ENCODE results near the gene WASF2.
"Not testable (repeated sequence)": the region's sequence is repeated elsewhere in the genome, so short reads cannot be mapped to it uniquely, and the experiment has no call there.

WASF2 gene

DNA sequence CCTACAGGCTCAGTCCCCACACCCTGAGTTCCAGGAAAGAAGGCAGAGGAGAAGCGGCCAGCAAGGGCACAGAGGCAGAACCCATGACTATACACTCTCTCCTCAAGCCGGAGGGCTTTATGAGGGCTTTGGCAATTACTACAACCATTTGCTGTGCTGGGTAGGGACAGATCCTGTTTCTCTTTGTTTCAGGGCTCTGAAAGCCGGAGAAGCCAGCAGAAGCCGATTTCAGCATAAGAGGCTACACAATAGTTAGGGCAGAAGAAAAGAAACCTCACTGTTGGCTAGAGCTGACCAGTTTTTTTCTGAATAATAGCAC lies 83.6 kb downstream of the WASF2 start:
- H4K20me1 ChIP-seq (ENCODE audit: insufficient read depth, low read length) = no peaks in the 10 kb centered on the region
- peaks cover 60% of the 10 kb centered on the region for H3K36me3 ChIP-seq (ENCODE audit: insufficient read depth, low read length)
- no peak overlapping the region; the same call in 1 of the 2 replicates for H3K9ac ChIP-seq (ENCODE audit: low read length)
- no peaks in the 10 kb centered on the region for H3K9me2 ChIP-seq (ENCODE audit: low read depth, low read length)
- no peaks in the 10 kb centered on the region for H3K79me2 ChIP-seq (ENCODE audit: insufficient read depth, low read length)
- no peaks in the 10 kb centered on the region for H3K27me3 ChIP-seq (ENCODE audit: insufficient read depth, low read length)
- no peak overlapping the region for H3K4me2 ChIP-seq (ENCODE audit: low read length)
- no peak for TF ChIP-seq EZH2 (IDR thresholded peaks at IDR 0.05; ENCODE audit: borderline replicate concordance, low read length)
- TF ChIP-seq, protein P1, sequence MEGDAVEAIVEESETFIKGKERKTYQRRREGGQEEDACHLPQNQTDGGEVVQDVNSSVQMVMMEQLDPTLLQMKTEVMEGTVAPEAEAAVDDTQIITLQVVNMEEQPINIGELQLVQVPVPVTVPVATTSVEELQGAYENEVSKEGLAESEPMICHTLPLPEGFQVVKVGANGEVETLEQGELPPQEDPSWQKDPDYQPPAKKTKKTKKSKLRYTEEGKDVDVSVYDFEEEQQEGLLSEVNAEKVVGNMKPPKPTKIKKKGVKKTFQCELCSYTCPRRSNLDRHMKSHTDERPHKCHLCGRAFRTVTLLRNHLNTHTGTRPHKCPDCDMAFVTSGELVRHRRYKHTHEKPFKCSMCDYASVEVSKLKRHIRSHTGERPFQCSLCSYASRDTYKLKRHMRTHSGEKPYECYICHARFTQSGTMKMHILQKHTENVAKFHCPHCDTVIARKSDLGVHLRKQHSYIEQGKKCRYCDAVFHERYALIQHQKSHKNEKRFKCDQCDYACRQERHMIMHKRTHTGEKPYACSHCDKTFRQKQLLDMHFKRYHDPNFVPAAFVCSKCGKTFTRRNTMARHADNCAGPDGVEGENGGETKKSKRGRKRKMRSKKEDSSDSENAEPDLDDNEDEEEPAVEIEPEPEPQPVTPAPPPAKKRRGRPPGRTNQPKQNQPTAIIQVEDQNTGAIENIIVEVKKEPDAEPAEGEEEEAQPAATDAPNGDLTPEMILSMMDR (IDR thresholded peaks at IDR 0.05; ENCODE audit: low read length) = no peak
- peaks cover 62% of the 10 kb centered on the region for H3K4me1 ChIP-seq (ENCODE audit: insufficient read depth, low read length, severe bottlenecking)
- no peaks in the 10 kb centered on the region for H3K9me3 ChIP-seq (ENCODE audit: low read length)
- H3K4me3 ChIP-seq (ENCODE audit: low read depth, low read length, poor library complexity, severe bottlenecking) = no peak overlapping the region
- no peak overlapping the region for H2AFZ ChIP-seq (ENCODE audit: low read length)
- no peaks in the 10 kb centered on the region; the same call in 1 of the 2 replicates for H3F3A ChIP-seq (ENCODE audit: insufficient read depth, low read length)
- peak overlapping the region; percentile 94 for H3K27ac ChIP-seq (ENCODE audit: low read depth, low read length, poor library complexity, severe bottlenecking)

DNA sequence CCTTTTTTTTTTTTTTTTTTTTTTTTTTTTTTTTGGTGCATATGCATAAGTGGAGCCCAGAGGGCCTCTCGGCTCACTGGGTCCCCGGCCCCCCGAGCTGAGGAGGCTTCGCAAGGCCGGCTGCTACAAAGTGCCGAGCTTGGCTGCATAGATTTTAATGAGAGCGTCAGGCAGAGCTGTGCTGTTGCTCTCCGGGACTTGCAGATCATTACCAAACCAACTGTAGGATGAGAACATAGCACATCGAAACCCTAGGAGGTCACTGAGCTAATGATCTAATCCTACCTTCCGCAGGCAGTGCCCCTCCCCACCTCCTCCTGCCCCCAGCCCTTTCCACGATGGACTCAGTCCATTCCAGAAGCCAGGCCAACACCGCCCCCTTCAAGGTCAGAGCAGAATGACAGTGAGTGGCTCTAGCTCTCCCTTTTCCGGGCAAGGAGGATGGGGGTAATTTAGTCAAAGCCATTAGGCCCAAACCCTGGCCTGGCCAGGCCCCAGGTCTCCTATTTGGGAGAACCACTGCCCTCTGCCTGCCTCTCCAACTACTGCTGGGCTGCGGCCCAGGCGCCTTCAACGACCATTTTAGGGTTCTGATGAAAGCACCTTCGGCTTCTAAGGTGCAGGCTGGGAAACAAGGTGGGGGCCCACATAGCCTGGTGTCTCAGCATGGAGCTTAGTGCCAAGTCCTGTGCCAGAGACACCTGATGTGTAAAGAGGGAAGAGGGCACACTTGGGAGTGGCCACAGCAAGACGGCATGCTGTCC lies 84.2 kb downstream of the WASF2 start:
- H3K79me2 ChIP-seq (ENCODE audit: insufficient read depth, low read length); H3K4me2 ChIP-seq (ENCODE audit: low read length); H4K20me1 ChIP-seq (ENCODE audit: insufficient read depth, low read length); H3K9me3 ChIP-seq (ENCODE audit: low read length); H3K9ac ChIP-seq (ENCODE audit: low read length); H3K9me2 ChIP-seq (ENCODE audit: low read depth, low read length); H3K4me3 ChIP-seq (ENCODE audit: low read depth, low read length, poor library complexity, severe bottlenecking); H3F3A ChIP-seq (ENCODE audit: insufficient read depth, low read length); H2AFZ ChIP-seq (ENCODE audit: low read length); H3K27me3 ChIP-seq (ENCODE audit: insufficient read depth, low read length): not testable (repeated sequence)
- Histone ChIP-seq H3K4me1 (ENCODE audit: insufficient read depth, low read length, severe bottlenecking) (peaks cover 62% of the 10 kb centered on the region), H3K27ac (ENCODE audit: low read depth, low read length, poor library complexity, severe bottlenecking) (peak overlapping the region; percentile 94), H3K36me3 (ENCODE audit: insufficient read depth, low read length) (peaks cover 55% of the 10 kb centered on the region)

DNA sequence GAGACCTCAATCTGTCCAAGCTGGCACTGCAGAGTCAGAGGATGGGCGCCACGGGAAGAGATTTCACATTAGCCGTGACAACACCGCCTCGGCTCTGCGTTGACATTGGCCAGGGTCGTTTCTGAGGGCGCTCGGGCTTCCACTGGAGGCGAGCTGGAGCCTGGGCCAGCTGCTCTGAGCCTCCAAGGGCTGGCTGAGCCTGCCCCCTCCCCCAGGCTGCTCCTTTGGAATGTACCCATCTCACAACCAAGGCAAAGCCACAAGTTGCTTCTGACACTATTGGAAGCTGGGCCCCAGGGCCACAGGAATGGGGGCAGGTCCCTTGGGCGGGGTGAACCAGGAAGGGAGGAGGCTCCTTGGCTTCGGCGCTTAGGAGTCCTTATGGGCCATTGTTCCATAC lies 84.9 kb downstream of the WASF2 start:
- H3K27me3 ChIP-seq (ENCODE audit: insufficient read depth, low read length) = no peaks in the 10 kb centered on the region
- no peaks in the 10 kb centered on the region for H3K79me2 ChIP-seq (ENCODE audit: insufficient read depth, low read length)
- no peak overlapping the region; the same call in 1 of the 2 replicates for H3K9ac ChIP-seq (ENCODE audit: low read length)
- no peaks in the 10 kb centered on the region for H3K9me2 ChIP-seq (ENCODE audit: low read depth, low read length)
- H4K20me1 ChIP-seq (ENCODE audit: insufficient read depth, low read length) = no peaks in the 10 kb centered on the region
- no peak overlapping the region for H3K4me3 ChIP-seq (ENCODE audit: low read depth, low read length, poor library complexity, severe bottlenecking)
- peaks cover 62% of the 10 kb centered on the region for H3K4me1 ChIP-seq (ENCODE audit: insufficient read depth, low read length, severe bottlenecking)
- peak overlapping the region; percentile 94 for H3K27ac ChIP-seq (ENCODE audit: low read depth, low read length, poor library complexity, severe bottlenecking)
- H3K9me3 ChIP-seq (ENCODE audit: low read length) = no peaks in the 10 kb centered on the region
- no peak overlapping the region for H3K4me2 ChIP-seq (ENCODE audit: low read length)
- TF ChIP-seq, protein P1 (IDR thresholded peaks at IDR 0.05; ENCODE audit: low read length) = no peak
- TF ChIP-seq EZH2 (IDR thresholded peaks at IDR 0.05; ENCODE audit: borderline replicate concordance, low read length) = no peak
- no peak overlapping the region for H2AFZ ChIP-seq (ENCODE audit: low read length)
- H3K36me3 ChIP-seq (ENCODE audit: insufficient read depth, low read length) = peaks cover 48% of the 10 kb centered on the region
- no peaks in the 10 kb centered on the region for H3F3A ChIP-seq (ENCODE audit: insufficient read depth, low read length)

DNA sequence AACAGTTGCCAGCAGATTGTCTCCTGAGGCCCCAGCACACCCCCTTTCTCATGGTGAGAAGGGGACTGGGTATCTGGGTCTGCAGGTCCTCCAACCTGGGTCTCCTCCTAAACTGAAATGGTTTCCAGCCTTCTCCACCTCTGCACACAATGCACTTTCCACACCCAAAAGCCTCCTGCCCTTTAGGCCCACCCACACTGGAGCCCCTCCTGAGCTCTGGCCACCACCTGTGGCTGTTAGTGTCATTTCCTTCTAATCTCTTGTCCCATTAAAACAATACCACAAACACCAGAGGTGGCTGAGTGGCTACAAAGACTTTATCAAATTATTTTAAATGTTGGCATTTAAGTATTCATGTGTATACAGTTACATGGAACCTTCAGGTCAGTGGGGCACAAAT lies 86.0 kb downstream of the WASF2 start:
- Histone ChIP-seq H4K20me1 (ENCODE audit: insufficient read depth, low read length) (no peaks in the 10 kb centered on the region), H3K4me1 (ENCODE audit: insufficient read depth, low read length, severe bottlenecking) (peaks cover 62% of the 10 kb centered on the region), H3K9me3 (ENCODE audit: low read length) (no peaks in the 10 kb centered on the region), H3K27me3 (ENCODE audit: insufficient read depth, low read length) (no peaks in the 10 kb centered on the region), H3K27ac (ENCODE audit: low read depth, low read length, poor library complexity, severe bottlenecking) (peak overlapping the region; percentile 94), H3K9ac (ENCODE audit: low read length) (peak overlapping the region; percentile 52), H3F3A (ENCODE audit: insufficient read depth, low read length) (no peaks in the 10 kb centered on the region), H3K9me2 (ENCODE audit: low read depth, low read length) (no peaks in the 10 kb centered on the region), H3K4me3 (ENCODE audit: low read depth, low read length, poor library complexity, severe bottlenecking) (peak overlapping the region; percentile 28), H3K79me2 (ENCODE audit: insufficient read depth, low read length) (no peaks in the 10 kb centered on the region), H3K36me3 (ENCODE audit: insufficient read depth, low read length) (peaks cover 39% of the 10 kb centered on the region), H3K4me2 (ENCODE audit: low read length) (peak overlapping the region; percentile 65), H2AFZ (ENCODE audit: low read length) (no peak overlapping the region)
- TF ChIP-seq EZH2 (IDR thresholded peaks at IDR 0.05; ENCODE audit: borderline replicate concordance, low read length) = no peak
- TF ChIP-seq, protein P1 (IDR thresholded peaks at IDR 0.05; ENCODE audit: low read length) = no peak

All from OCI-LY1 (cell line).